Measurements from ENCODE around the gene TOLLIP.

Gene TOLLIP

DNA sequence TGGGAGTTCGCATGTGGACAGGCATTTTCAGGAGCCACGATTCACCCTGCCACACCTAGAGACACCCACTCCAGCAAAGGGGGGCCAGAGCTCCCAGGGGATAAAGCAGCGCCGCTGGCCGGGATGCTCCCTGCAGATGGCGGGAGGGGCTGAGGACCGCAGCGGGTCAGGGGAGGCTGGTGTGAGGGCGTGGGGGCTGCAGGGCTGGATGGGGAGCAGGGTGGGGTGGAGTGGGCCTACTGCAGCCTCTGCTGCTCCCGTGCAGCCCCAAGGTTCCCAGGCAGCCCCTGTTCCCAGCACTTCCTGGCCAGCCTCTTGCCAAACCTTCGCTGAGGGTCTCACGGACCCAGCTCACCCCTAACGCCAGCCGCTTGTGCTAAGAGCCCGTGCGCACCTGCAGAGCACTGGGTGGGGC, 73.5 kb downstream of the TOLLIP start:
- TF ChIP-seq TOX (CRISPR knock-in tag; IDR thresholded peaks at IDR 0.05; ENCODE audit: borderline replicate concordance), result no peak
- TF ChIP-seq TCF4 (CRISPR knock-in tag; IDR thresholded peaks at IDR 0.05; ENCODE audit: borderline replicate concordance), result no peak
- ATAC-seq, result no peak

GRCh38 chr11:1235306-1235900, 74.0 kb downstream of the TOLLIP start:
- ATAC-seq, result no peak
- TF ChIP-seq ZNF8 (CRISPR knock-in tag; IDR thresholded peaks at IDR 0.05) (no peak), PPARA (CRISPR knock-in tag; IDR thresholded peaks at IDR 0.05; ENCODE audit: borderline replicate concordance) (no peak), RARB (CRISPR knock-in tag; IDR thresholded peaks at IDR 0.05) (no peak), ZNF565 (CRISPR knock-in tag; conservative IDR thresholded peaks at IDR 0.05; ENCODE audit: low read depth) (no peak), ISL1 (CRISPR knock-in tag; IDR thresholded peaks at IDR 0.05) (no peak), ZC3H10 (CRISPR knock-in tag; IDR thresholded peaks at IDR 0.05) (no peak), PATZ1 (CRISPR knock-in tag; IDR thresholded peaks at IDR 0.05; ENCODE audit: borderline replicate concordance) (no peak), OSR1 (CRISPR knock-in tag; IDR thresholded peaks at IDR 0.05) (no peak), ZFP3 (CRISPR knock-in tag; IDR thresholded peaks at IDR 0.05) (no peak), BACH2 (CRISPR knock-in tag; IDR thresholded peaks at IDR 0.05; ENCODE audit: borderline replicate concordance) (no peak), TSHZ2 (CRISPR knock-in tag; IDR thresholded peaks at IDR 0.05) (no peak), ZNF70 (CRISPR knock-in tag; IDR thresholded peaks at IDR 0.05) (no peak), GLIS3 (CRISPR knock-in tag; IDR thresholded peaks at IDR 0.05) (no peak), ESRRG (CRISPR knock-in tag; IDR thresholded peaks at IDR 0.05) (no peak), CSRNP3 (CRISPR knock-in tag; IDR thresholded peaks at IDR 0.05) (no peak), CSDC2 (CRISPR knock-in tag; IDR thresholded peaks at IDR 0.05) (no peak)
- TF ChIP-seq, protein P1, sequence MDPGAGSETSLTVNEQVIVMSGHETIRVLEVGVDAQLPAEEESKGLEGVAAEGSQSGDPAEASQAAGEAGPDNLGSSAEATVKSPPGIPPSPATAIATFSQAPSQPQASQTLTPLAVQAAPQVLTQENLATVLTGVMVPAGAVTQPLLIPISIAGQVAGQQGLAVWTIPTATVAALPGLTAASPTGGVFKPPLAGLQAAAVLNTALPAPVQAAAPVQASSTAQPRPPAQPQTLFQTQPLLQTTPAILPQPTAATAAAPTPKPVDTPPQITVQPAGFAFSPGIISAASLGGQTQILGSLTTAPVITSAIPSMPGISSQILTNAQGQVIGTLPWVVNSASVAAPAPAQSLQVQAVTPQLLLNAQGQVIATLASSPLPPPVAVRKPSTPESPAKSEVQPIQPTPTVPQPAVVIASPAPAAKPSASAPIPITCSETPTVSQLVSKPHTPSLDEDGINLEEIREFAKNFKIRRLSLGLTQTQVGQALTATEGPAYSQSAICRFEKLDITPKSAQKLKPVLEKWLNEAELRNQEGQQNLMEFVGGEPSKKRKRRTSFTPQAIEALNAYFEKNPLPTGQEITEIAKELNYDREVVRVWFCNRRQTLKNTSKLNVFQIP (CRISPR knock-in tag; IDR thresholded peaks at IDR 0.05; ENCODE audit: borderline replicate concordance, low read depth), result no peak
- TF ChIP-seq, protein P2, sequence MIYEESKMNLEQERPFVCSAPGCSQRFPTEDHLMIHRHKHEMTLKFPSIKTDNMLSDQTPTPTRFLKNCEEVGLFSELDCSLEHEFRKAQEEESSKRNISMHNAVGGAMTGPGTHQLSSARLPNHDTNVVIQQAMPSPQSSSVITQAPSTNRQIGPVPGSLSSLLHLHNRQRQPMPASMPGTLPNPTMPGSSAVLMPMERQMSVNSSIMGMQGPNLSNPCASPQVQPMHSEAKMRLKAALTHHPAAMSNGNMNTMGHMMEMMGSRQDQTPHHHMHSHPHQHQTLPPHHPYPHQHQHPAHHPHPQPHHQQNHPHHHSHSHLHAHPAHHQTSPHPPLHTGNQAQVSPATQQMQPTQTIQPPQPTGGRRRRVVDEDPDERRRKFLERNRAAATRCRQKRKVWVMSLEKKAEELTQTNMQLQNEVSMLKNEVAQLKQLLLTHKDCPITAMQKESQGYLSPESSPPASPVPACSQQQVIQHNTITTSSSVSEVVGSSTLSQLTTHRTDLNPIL (CRISPR knock-in tag; IDR thresholded peaks at IDR 0.05; ENCODE audit: low read depth), result no peak

DNA sequence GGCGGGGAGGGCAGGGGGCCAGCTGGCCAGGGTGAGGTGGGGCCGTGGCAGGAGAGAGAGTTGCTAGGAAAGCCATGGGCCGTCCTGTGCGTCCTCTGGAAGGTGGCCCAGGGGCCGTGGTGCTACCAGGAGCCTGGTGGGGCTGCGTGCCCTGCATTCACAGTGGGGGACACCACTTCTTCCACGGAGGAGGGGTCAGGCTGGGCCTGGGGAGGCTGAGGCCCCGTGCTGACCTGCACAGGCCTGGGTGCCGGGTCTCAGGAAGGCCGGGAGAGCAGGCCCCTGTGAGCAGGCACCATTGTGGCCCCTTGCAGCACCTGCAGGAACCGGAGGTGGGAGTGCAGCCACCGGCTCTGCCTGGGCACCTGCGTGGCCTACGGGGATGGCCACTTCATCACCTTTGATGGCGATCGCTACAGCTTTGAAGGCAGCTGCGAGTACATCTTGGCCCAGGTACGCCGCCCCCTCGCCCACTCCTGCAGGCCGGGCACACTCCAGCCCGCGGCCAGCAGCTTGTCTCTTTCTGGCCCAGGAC, 74.6 kb downstream of the TOLLIP start:
- ATAC-seq, result no peak
- TF ChIP-seq ZC3H10 (CRISPR knock-in tag; IDR thresholded peaks at IDR 0.05), result no peak
- TF ChIP-seq, protein P2 (CRISPR knock-in tag; IDR thresholded peaks at IDR 0.05; ENCODE audit: low read depth), result no peak
- TF ChIP-seq, protein P1 (CRISPR knock-in tag; IDR thresholded peaks at IDR 0.05; ENCODE audit: borderline replicate concordance, low read depth), result no peak
- TF ChIP-seq ZNF70 (CRISPR knock-in tag; IDR thresholded peaks at IDR 0.05), result no peak
- TF ChIP-seq ZFP3 (CRISPR knock-in tag; IDR thresholded peaks at IDR 0.05), result no peak
- TF ChIP-seq TSHZ2 (CRISPR knock-in tag; IDR thresholded peaks at IDR 0.05), result no peak
- no peak for TF ChIP-seq GLIS3 (CRISPR knock-in tag; IDR thresholded peaks at IDR 0.05)
- no peak for TF ChIP-seq TOX (CRISPR knock-in tag; IDR thresholded peaks at IDR 0.05; ENCODE audit: borderline replicate concordance)
- no peak for TF ChIP-seq TCF4 (CRISPR knock-in tag; IDR thresholded peaks at IDR 0.05; ENCODE audit: borderline replicate concordance)
- TF ChIP-seq OSR1 (CRISPR knock-in tag; IDR thresholded peaks at IDR 0.05), result no peak
